Measurements from ENCODE around the gene LRRC59. TPM values are rescaled to one million over a fixed set of nuclear protein-coding genes. Genes with fewer than 3 reads are reported as not detected.

LRRC59 gene
- total RNA-seq, 2 experiments from 2014 or later = 60.8 to 68.5 TPM

GRCh38 chr17:50396261-50397110 is 837 bp downstream of the LRRC59 start:
- DNase-seq = no peak
- Mint-ChIP-seq H3K27ac (peak overlapping the region; percentile 89), H3K36me3 (ENCODE audit: low read depth) (peaks cover 34% of the 10 kb centered on the region), H3K4me1 (peaks cover 33% of the 10 kb centered on the region), H3K4me3 (peak overlapping the region; percentile 80), H3K27me3 (no peaks in the 10 kb centered on the region), H3K9me3 (no peaks in the 10 kb centered on the region)
- CTCF ChIA-PET = interaction anchor here (0.5 to 4.1 kb wide), 58 partner anchors 8 to 1530 kb away, joined by 3 to 76 read pairs (median 4); partner anchors contain the start of genes EME1, MRPL27, PPP1R9B and XYLT2
- POLR2A ChIA-PET = interaction anchor here (0.6 to 0.9 kb wide), 2 partner anchors 30 to 135 kb away, joined by 3 to 4 read pairs; partner anchors contain the start of gene ACSF2

- no peaks in the 10 kb centered on the region for H3K9me3 Mint-ChIP-seq
- no peak overlapping the region for H3K27ac Mint-ChIP-seq
- no peaks in the 10 kb centered on the region for H3K27me3 Mint-ChIP-seq
- peaks cover 42% of the 10 kb centered on the region for H3K36me3 Mint-ChIP-seq (ENCODE audit: low read depth)
- H3K4me1 Mint-ChIP-seq = peaks cover 33% of the 10 kb centered on the region
- no peak for DNase-seq
- ChIA-PET CTCF (no interaction called here), POLR2A (no interaction called here)
- peak overlapping the region; percentile 1 for H3K4me3 Mint-ChIP-seq
These were observed 2.6 kb downstream of the LRRC59 start for GRCh38 chr17:50394711-50395110.

- Mint-ChIP-seq H3K4me1 (peaks cover 33% of the 10 kb centered on the region), H3K27ac (no peak overlapping the region), H3K9me3 (no peaks in the 10 kb centered on the region), H3K36me3 (ENCODE audit: low read depth) (peaks cover 50% of the 10 kb centered on the region), H3K4me3 (no peak overlapping the region), H3K27me3 (no peaks in the 10 kb centered on the region)
- ChIA-PET CTCF (interaction anchor here (5.4 kb wide), 1 partner anchor 13 kb away, joined by 16 read pairs; no protein-coding TSS in a partner anchor), POLR2A (no interaction called here)
- DNase-seq = no peak
These were observed 3.6 kb downstream of the LRRC59 start for GRCh38 chr17:50393700-50394099.

DNA sequence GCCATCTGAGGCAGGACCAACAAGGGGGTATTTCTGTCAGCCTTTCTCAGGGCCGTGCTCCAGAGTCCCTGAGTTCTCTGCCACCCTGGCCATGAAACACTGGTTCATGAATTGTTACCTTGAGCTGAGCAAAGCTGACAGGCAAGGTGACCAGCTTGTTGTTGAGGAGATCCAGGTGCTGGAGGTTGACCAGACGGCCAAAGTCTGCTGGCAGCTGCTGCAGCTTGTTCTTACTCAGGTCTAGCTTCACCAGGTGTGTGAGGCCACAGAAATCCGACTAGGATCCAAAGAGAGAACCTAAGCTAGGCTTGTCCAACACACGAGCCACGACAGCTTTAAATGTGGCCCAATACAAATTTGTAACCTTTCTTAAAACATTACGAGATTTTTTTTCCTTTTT is 4.7 kb downstream of the LRRC59 start:
- ChIA-PET CTCF (interaction anchor here (0.6 to 5.4 kb wide), 4 partner anchors 9 to 119 kb away, joined by 3 to 16 read pairs (median 4); no protein-coding TSS in a partner anchor), POLR2A (no interaction called here)
- Mint-ChIP-seq H3K9me3 (no peaks in the 10 kb centered on the region), H3K27ac (no peak overlapping the region), H3K4me3 (no peak overlapping the region), H3K27me3 (no peaks in the 10 kb centered on the region), H3K36me3 (ENCODE audit: low read depth) (peaks cover 60% of the 10 kb centered on the region), H3K4me1 (peaks cover 28% of the 10 kb centered on the region)
- DNase-seq = no peak

GRCh38 chr17:50389534-50389933 is 7.8 kb downstream of the LRRC59 start:
- ChIA-PET POLR2A (no interaction called here), CTCF (interaction anchor here (1.7 to 5.4 kb wide), 2 partner anchors 8 to 9 kb away, joined by 15 to 16 read pairs; partner anchors contain the start of gene LRRC59)
- Mint-ChIP-seq H3K27ac (no peak overlapping the region), H3K4me1 (peaks cover 7% of the 10 kb centered on the region), H3K9me3 (no peaks in the 10 kb centered on the region), H3K4me3 (no peak overlapping the region), H3K27me3 (no peaks in the 10 kb centered on the region), H3K36me3 (ENCODE audit: low read depth) (peaks cover 75% of the 10 kb centered on the region)
- no peak for DNase-seq

DNA sequence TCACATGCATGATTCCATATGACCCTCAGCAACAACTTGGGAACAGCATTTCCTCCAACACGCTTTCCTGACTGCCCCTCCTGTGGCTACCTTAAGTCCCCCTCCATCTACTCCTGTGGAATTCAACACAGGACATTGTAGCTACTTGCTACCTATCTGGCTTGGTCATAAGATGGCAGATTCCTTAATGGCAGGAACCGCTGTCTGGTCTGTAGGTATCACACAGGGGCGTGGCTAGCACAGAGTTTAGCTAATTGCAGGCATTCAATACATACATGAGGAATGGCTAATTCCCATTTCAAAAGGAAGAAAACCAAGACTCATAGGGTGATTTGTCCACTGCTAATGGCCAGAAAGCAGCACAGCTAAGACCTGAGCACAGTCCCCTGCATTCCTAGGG is 8.6 kb downstream of the LRRC59 start:
- ChIA-PET CTCF (interaction anchor here (1.7 kb wide), 1 partner anchor 8 kb away, joined by 15 read pairs; the partner anchor contains the start of gene LRRC59), POLR2A (no interaction called here)
- H3K36me3 Mint-ChIP-seq (ENCODE audit: low read depth) = peaks cover 70% of the 10 kb centered on the region
- DNase-seq = no peak
- no peaks in the 10 kb centered on the region for H3K9me3 Mint-ChIP-seq
- no peak overlapping the region for H3K4me3 Mint-ChIP-seq
- no peak overlapping the region for H3K27ac Mint-ChIP-seq
- peaks cover 3% of the 10 kb centered on the region for H3K4me1 Mint-ChIP-seq
- H3K27me3 Mint-ChIP-seq = no peaks in the 10 kb centered on the region

DNA sequence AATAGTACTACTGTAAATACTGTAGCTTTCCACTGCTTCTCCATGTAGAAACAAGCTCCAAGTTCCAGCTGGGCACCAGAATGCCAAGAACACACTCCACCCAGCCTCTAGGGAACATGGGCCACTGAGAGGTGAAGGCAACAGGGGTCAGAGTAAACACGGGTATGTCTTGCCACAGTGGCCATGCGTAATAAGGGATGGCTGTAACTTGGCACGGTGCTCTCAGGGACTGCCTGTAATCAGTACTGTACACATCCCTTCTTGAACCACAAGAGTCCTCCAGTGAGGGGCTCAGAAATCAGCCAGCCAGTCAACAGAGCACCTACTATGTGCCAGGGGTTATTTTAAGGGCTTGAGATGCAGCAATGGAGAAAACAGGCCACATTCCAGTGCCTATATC is 10.8 kb downstream of the LRRC59 start:
- CTCF ChIA-PET = interaction anchor here (2.9 kb wide), 1 partner anchor 11 kb away, joined by 17 read pairs; the partner anchor contains the start of gene LRRC59
- no peak overlapping the region for H3K4me3 Mint-ChIP-seq
- H3K27ac Mint-ChIP-seq = peak overlapping the region; percentile 17
- H3K4me1 Mint-ChIP-seq = no peaks in the 10 kb centered on the region
- H3K27me3 Mint-ChIP-seq = no peaks in the 10 kb centered on the region
- POLR2A ChIA-PET = no interaction called here
- H3K9me3 Mint-ChIP-seq = no peaks in the 10 kb centered on the region
- H3K36me3 Mint-ChIP-seq (ENCODE audit: low read depth) = peaks cover 66% of the 10 kb centered on the region
- DNase-seq = no peak

DNA sequence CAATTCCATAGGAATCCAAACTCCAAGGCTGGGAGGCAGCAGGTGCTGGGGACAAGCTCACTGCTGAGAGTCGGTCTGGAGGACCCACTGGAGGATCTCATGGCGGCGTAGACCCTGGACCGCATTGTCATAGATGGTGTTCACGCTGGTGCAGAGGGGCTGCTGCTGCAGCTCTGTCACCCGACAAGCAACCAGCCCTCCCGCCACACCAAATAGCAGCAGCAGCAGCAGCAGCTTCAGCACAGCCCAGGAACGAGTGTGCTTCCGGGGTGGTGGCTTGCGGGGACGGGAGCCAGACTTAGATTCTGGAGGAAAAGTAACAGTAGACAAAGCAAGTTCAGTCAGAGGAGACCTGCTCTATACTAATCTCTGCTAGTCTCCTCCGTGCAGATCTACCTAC is 14.4 kb downstream of the LRRC59 start:
- Mint-ChIP-seq H3K36me3 (ENCODE audit: low read depth) (peaks cover 64% of the 10 kb centered on the region), H3K4me3 (no peak overlapping the region), H3K9me3 (no peaks in the 10 kb centered on the region), H3K27me3 (no peaks in the 10 kb centered on the region), H3K27ac (no peak overlapping the region), H3K4me1 (no peaks in the 10 kb centered on the region)
- ChIA-PET CTCF (interaction anchor here (0.6 to 10.9 kb wide), 3 partner anchors 9 to 525 kb away, joined by 3 to 76 read pairs (median 3); partner anchors contain the start of gene LRRC59), POLR2A (no interaction called here)
- DNase-seq = no peak

- Mint-ChIP-seq H3K4me1 (peaks cover 1% of the 10 kb centered on the region), H3K4me3 (no peak overlapping the region), H3K36me3 (ENCODE audit: low read depth) (peaks cover 56% of the 10 kb centered on the region), H3K9me3 (no peaks in the 10 kb centered on the region), H3K27ac (no peak overlapping the region), H3K27me3 (no peaks in the 10 kb centered on the region)
- POLR2A ChIA-PET = no interaction called here
- CTCF ChIA-PET = interaction anchor here (0.9 to 10.9 kb wide), 4 partner anchors 10 to 182 kb away, joined by 4 to 76 read pairs (median 10); partner anchors contain the start of gene LRRC59
- no peak for DNase-seq
These were observed 15.4 kb downstream of the LRRC59 start for GRCh38 chr17:50381920-50382319.

GRCh38 chr17:50381260-50381815 is 16.0 kb downstream of the LRRC59 start:
- H3K36me3 Mint-ChIP-seq (ENCODE audit: low read depth) = peaks cover 52% of the 10 kb centered on the region
- no peak for DNase-seq
- H3K4me3 Mint-ChIP-seq = no peak overlapping the region
- ChIA-PET POLR2A (no interaction called here), CTCF (interaction anchor here (0.9 to 10.9 kb wide), 4 partner anchors 10 to 181 kb away, joined by 4 to 76 read pairs (median 10); partner anchors contain the start of gene LRRC59)
- H3K9me3 Mint-ChIP-seq = no peaks in the 10 kb centered on the region
- H3K27ac Mint-ChIP-seq = no peak overlapping the region
- H3K27me3 Mint-ChIP-seq = no peaks in the 10 kb centered on the region
- H3K4me1 Mint-ChIP-seq = peaks cover 1% of the 10 kb centered on the region

DNA sequence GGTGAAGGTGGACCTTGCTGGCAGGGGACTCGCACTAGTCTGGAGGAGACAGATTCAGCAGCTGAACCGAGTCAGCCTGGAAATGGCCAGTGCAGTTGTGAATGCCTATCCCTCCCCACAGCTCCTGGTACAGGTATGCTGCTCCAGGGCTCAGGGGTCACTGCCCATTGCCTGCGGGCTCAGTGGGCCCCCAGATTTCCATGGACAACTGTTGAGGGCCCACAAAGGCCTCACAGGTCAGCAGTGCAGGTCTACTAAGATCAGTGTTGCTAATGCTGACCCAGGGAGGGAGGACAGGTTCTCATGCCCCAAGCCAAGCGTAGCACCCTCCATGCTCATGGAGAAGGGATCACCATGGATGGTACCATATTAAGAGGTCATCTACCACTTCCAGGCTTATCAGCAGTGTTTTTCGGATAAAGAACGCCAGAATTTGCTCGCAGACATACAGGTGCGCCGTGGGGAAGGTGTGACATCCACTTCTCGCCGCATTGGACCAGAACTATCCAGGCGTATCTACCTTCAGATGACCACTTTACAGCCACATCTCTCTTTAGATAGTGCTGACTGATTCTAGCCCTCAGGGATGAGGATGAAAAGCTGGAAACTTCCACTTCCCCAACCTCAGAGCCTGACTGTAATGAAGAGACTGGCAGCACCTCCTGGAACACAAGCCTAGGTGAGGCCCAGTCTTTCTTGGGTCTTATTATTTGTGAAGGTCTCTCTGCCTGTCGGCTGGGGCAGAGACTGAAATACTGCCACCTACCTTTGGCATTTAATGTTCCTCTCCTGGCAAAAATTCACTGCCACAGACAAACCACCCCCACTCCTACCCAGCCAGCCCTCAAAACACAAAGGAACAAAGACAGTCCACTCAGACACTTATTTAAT is 16.7 kb downstream of the LRRC59 start:
- H3K4me1 Mint-ChIP-seq = peaks cover 1% of the 10 kb centered on the region
- H3K4me3 Mint-ChIP-seq = no peak overlapping the region
- H3K27me3 Mint-ChIP-seq = no peaks in the 10 kb centered on the region
- H3K36me3 Mint-ChIP-seq (ENCODE audit: low read depth) = peaks cover 47% of the 10 kb centered on the region
- no peak overlapping the region for H3K27ac Mint-ChIP-seq
- CTCF ChIA-PET = interaction anchor here (0.9 to 10.9 kb wide), 4 partner anchors 11 to 180 kb away, joined by 4 to 76 read pairs (median 10); partner anchors contain the start of gene LRRC59
- POLR2A ChIA-PET = no interaction called here
- H3K9me3 Mint-ChIP-seq = no peaks in the 10 kb centered on the region
- DNase-seq = no peak
